Panc1 (cell line): Measurements from ENCODE around the gene ZNF282. TPM values are rescaled to one million over a fixed set of nuclear protein-coding genes. Genes with fewer than 3 reads are reported as not detected.
A peak's percentile ranks its signal among the peaks of the same experiment; 100 is the strongest.

Experiments
- ATAC-seq: fragments of 200-7000 bp; cut with Tn5 transposase; 2 replicates; pipeline ENCODE4 v1.9.1; 2020; ENCODE audit warnings: mild to moderate bottlenecking, moderate library complexity
- BruUV-seq: library from RNA; stranded (reverse); fragments of 400-500 nt; replicated peaks from 2 replicates; lab custom pipeline; 2021; lab: Mats Ljungman, UMichigan
- CTCF ChIA-PET: fragments of 300-600 bp; sonication (Branson Sonifier 250); formaldehyde crosslinking; loops from one replicate; lab custom pipeline; 2022; ENCODE audit warnings: antibody characterized with exemption; lab: Charles Lee
- POLR2A ChIA-PET: fragments of 300-600 bp; sonication (Branson Sonifier 250); formaldehyde crosslinking; loops from one replicate; lab custom pipeline; 2022; ENCODE audit warnings: antibody characterized with exemption; lab: Charles Lee
- DNase-seq: peaks from one replicate; pipeline ENCODE4 v3.0.0-alpha.2; 2010; ENCODE audit warnings: low read depth, low spot score
- H3K27ac ChIP-seq: 2 replicates; pipeline ENCODE4 v1.5.1; 2011; ENCODE audit warnings: mild to moderate bottlenecking, low read length, inconsistent platforms
- H3K27me3 ChIP-seq: fragments of 200-500 bp; sonication (Bioruptor generic); 2 replicates; pipeline ENCODE4 v1.6.0; 2014; ENCODE audit warnings: low read length, inconsistent platforms; ENCODE audit not compliant: control insufficient read depth, insufficient read depth
- H3K36me3 ChIP-seq: fragments of 200-500 bp; sonication (Bioruptor generic); 2 replicates; pipeline ENCODE4 v1.5.1; 2014; ENCODE audit warnings: inconsistent platforms, mild to moderate bottlenecking, low read length, moderate library complexity; ENCODE audit not compliant: control insufficient read depth, insufficient read depth
- H3K4me1 ChIP-seq: 2 replicates; pipeline ENCODE4 v1.5.1; 2011; ENCODE audit warnings: inconsistent platforms, mild to moderate bottlenecking, low read length, moderate library complexity; ENCODE audit not compliant: control insufficient read depth, insufficient read depth
- H3K4me3 ChIP-seq, 2 experiments: 2 replicates each; pipeline ENCODE4 v1.5.1; 2011 to 2012; ENCODE audit warnings: low read depth in 2 of 2, low read length in 2 of 2, mild to moderate bottlenecking in 2 of 2, inconsistent platforms in 1 of 2, moderate library complexity in 1 of 2
- H3K9me3 ChIP-seq: fragments of 200-500 bp; sonication (Bioruptor generic); 2 replicates; pipeline ENCODE4 v1.5.1; 2014; ENCODE audit warnings: low read depth, mild to moderate bottlenecking, inconsistent platforms, low read length, moderate library complexity; ENCODE audit not compliant: control insufficient read depth, insufficient read depth
- CTCF ChIP-seq: fragments of 450-650 bp; IDR thresholded peaks from 2 replicates; pipeline ENCODE4 v1.5.1; 2017; ENCODE audit warnings: mild to moderate bottlenecking
- POLR2AphosphoS5 ChIP-seq: IDR thresholded peaks from 2 replicates; pipeline ENCODE4 v1.6.1; 2012; ENCODE audit warnings: mild to moderate bottlenecking, low read depth, low read length, moderate library complexity
- REST ChIP-seq, 2 experiments: IDR thresholded peaks; 2 replicates each; pipeline ENCODE4 v1.6.1; 2011 to 2012; ENCODE audit warnings: low read depth in 2 of 2, control low read depth in 1 of 2, low read length in 1 of 2, mild to moderate bottlenecking in 1 of 2, moderate library complexity in 1 of 2; ENCODE audit not compliant: insufficient read depth in 1 of 2
- SIN3A ChIP-seq: IDR thresholded peaks from 2 replicates; pipeline ENCODE4 v1.6.1; 2012; ENCODE audit warnings: low read depth, mild to moderate bottlenecking, low read length, moderate library complexity, borderline replicate concordance; ENCODE audit not compliant: insufficient read depth
- TCF7L2 ChIP-seq: IDR thresholded peaks from 2 replicates; pipeline ENCODE4 v1.6.1; 2011; ENCODE audit warnings: mild to moderate bottlenecking, low read depth, low read length, inconsistent platforms
- in situ Hi-C: cut with HindIII; loops from 2 replicates; pipeline ENCODE4 v1.10.0; 2016; ENCODE audit warnings: low sequenced_read_pairs, low pct_unique_long_range_greater_than_20kb
- intact Hi-C: fragments of 100-400 bp; cut with micrococcal nuclease; formaldehyde crosslinking; loops from one replicate; pipeline ENCODE4 v1.10.0; 2022; ENCODE audit not compliant: unreplicated experiment
- total RNA-seq: library from RNA; stranded (reverse); gene quantifications from one replicate; pipeline ENCODE4 v1.2.1, GENCODE V29; 2021; ENCODE audit not compliant: unreplicated experiment

The ZNF282 gene
- total RNA-seq, 1 experiment from 2014 or later: 31.6 TPM

- no peak for TF ChIP-seq SIN3A
- TF ChIP-seq CTCF: no peak
- TF ChIP-seq TCF7L2: no peak
- no peak for TF ChIP-seq POLR2AphosphoS5
- TF ChIP-seq REST (IDR thresholded peaks at IDR 0.05; ENCODE audit: insufficient read depth in 1 of 2, low read depth in 2 of 2, low read length in 1 of 2): no peak
- no peaks in the 10 kb centered on the region for H3K27me3 ChIP-seq
- no peaks in the 10 kb centered on the region for H3K36me3 ChIP-seq
- ATAC-seq (no peak), DNase-seq (no peak)
- BruUV-seq: no TSS peak
- ChIA-PET POLR2A (no interaction called here), CTCF (no interaction called here)
- no peaks in the 10 kb centered on the region for H3K9me3 ChIP-seq
- intact Hi-C loops (no loop called here), in situ Hi-C loops (no loop called here)
- no peak overlapping the region for H3K27ac ChIP-seq
- no peak overlapping the region for H3K4me3 ChIP-seq
- H3K4me1 ChIP-seq: peaks cover 4% of the 10 kb centered on the region; the same call in 1 of the 2 replicates
Measured at GRCh38 chr7:149257146-149257545, 61.8 kb downstream of the ZNF282 start.

- H3K36me3 ChIP-seq: no peaks in the 10 kb centered on the region
- peak; percentile 1; the same call in 1 of the 2 replicates for ATAC-seq
- TF ChIP-seq SIN3A (no peak), TCF7L2 (no peak), CTCF (no peak), POLR2AphosphoS5 (no peak), REST (IDR thresholded peaks at IDR 0.05; ENCODE audit: insufficient read depth in 1 of 2, low read depth in 2 of 2, low read length in 1 of 2) (no peak)
- peak overlapping the region; percentile 53 to 64 for H3K4me3 ChIP-seq
- no peaks in the 10 kb centered on the region for H3K9me3 ChIP-seq
- peaks cover 8% of the 10 kb centered on the region; the same call in 1 of the 2 replicates for H3K4me1 ChIP-seq
- ChIA-PET POLR2A (no interaction called here), CTCF (interaction anchor here (0.6 to 1.9 kb wide), 3 partner anchors 23 to 91 kb away, joined by 3 to 11 read pairs (median 5); partner anchors contain the start of gene ZNF282)
- BruUV-seq: TSS peak; percentile 86
- intact Hi-C loops: no loop called here
- H3K27me3 ChIP-seq: no peaks in the 10 kb centered on the region
- in situ Hi-C loops: no loop called here
- H3K27ac ChIP-seq: peak overlapping the region; percentile 75
- DNase-seq: no peak
Measured at GRCh38 chr7:149261316-149261828, 66.0 kb downstream of the ZNF282 start.
